Skeletal muscle satellite cell (primary cell): ENCODE results near the gene CDC25B.

Experiments
- H3K27me3 ChIP-seq: 2 replicates; pipeline ENCODE4 v1.7.0; 2013; ENCODE audit warnings: low read length; ENCODE audit not compliant: control insufficient read depth, insufficient read depth
- H3K36me3 ChIP-seq: 2 replicates; pipeline ENCODE4 v1.7.0; 2013; ENCODE audit warnings: mild to moderate bottlenecking, control low read depth, low read length; ENCODE audit not compliant: insufficient read depth
- H3K4me1 ChIP-seq: 2 replicates; pipeline ENCODE4 v1.7.0; 2013; ENCODE audit warnings: low read length; ENCODE audit not compliant: control insufficient read depth, insufficient read depth
- H3K4me2 ChIP-seq: 2 replicates; pipeline ENCODE4 v1.7.0; 2013; ENCODE audit warnings: mild to moderate bottlenecking, low read length
- H3K4me3 ChIP-seq: 2 replicates; pipeline ENCODE4 v1.7.0; 2013; ENCODE audit warnings: low read length
- H3K9ac ChIP-seq: 2 replicates; pipeline ENCODE4 v1.7.0; 2013; ENCODE audit warnings: mild to moderate bottlenecking, low read depth, low read length, moderate library complexity
- H3K9me3 ChIP-seq: replicated peaks from 2 replicates; pipeline ENCODE4 v1.7.0; 2013; ENCODE audit warnings: mild to moderate bottlenecking, control low read depth, low read length

The CDC25B gene

GRCh38 chr20:3847429-3847940, 51.4 kb downstream of the CDC25B start:
- H3K36me3 ChIP-seq = peaks cover 4% of the 10 kb centered on the region
- H3K9ac ChIP-seq = peak overlapping the region; percentile 96
- H3K4me3 ChIP-seq = peak overlapping the region; percentile 94
- peaks cover 39% of the 10 kb centered on the region for H3K4me1 ChIP-seq
- no peaks in the 10 kb centered on the region for H3K27me3 ChIP-seq
- no peaks in the 10 kb centered on the region for H3K9me3 ChIP-seq
- peak overlapping the region; percentile 99 for H3K4me2 ChIP-seq

DNA sequence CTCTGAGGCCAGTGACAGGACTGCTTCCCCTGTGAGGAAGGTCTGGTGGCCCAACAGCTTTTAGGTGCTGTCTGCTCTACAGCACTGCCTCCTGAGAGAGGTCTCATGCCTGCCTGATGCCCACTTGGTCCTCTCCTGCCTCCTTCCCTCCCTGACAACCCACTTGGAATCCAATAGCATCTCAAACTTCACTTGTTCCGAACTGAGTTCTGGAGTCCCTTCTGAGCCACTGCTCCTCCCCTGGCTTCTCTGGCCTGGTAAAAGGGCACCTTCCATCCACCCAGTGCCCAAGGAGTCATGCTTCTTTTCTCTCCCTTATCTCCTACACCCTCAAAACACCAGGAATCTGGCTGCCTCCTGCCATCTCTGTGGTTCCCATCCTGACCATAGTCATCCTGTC, 52.5 kb downstream of the CDC25B start:
- H3K4me2 ChIP-seq = peak overlapping the region; percentile 52
- no peaks in the 10 kb centered on the region for H3K9me3 ChIP-seq
- H3K4me1 ChIP-seq = peaks cover 28% of the 10 kb centered on the region
- no peak overlapping the region for H3K4me3 ChIP-seq
- H3K27me3 ChIP-seq = no peaks in the 10 kb centered on the region
- H3K9ac ChIP-seq = peak overlapping the region; percentile 38
- H3K36me3 ChIP-seq = peaks cover 4% of the 10 kb centered on the region

GRCh38 chr20:3854462-3854871, 58.4 kb downstream of the CDC25B start:
- Histone ChIP-seq H3K9me3 (no peaks in the 10 kb centered on the region), H3K36me3 (peaks cover 28% of the 10 kb centered on the region), H3K9ac (no peak overlapping the region), H3K4me1 (no peaks in the 10 kb centered on the region), H3K4me2 (no peak overlapping the region), H3K27me3 (no peaks in the 10 kb centered on the region), H3K4me3 (no peak overlapping the region)
